Testis (tissue), 3 donors: ENCODE data around the gene MID1. TPM values are rescaled to one million over a fixed set of nuclear protein-coding genes. Genes with fewer than 3 reads are reported as not detected.

Experiments used
- DNase-seq: peaks from one replicate; pipeline ENCODE4 v3.0.0-alpha.2; 2019
- H3K27ac ChIP-seq, 2 donors: fragments of 200-600 bp; sonication (generic); one replicate each; pipeline ENCODE4 v1.5.1; 2019
- H3K27me3 ChIP-seq: fragments of 200-600 bp; sonication (generic); one replicate; pipeline ENCODE4 v1.5.1; 2019
- H3K36me3 ChIP-seq: fragments of 200-600 bp; sonication (generic); one replicate; pipeline ENCODE4 v1.5.1; 2017; ENCODE audit warnings: low read depth; ENCODE audit errors: missing control alignments
- H3K4me1 ChIP-seq: fragments of 200-600 bp; sonication (generic); one replicate; pipeline ENCODE4 v1.5.1; 2019
- H3K4me3 ChIP-seq, 2 donors: fragments of 200-600 bp; sonication (generic); one replicate each; pipeline ENCODE4 v1.5.1; 2017 to 2019
- H3K9me3 ChIP-seq: fragments of 200-600 bp; sonication (generic); one replicate; pipeline ENCODE4 v1.5.1; 2017
- CTCF ChIP-seq, 3 experiments: fragments of 450-650 bp in 2 of 3; fragments of 200-600 bp in 1 of 3; sonication (generic) in 1 of 3; IDR thresholded peaks; one replicate each; pipeline ENCODE4 v1.5.1; 2016 to 2019; ENCODE audit warnings: antibody characterized with exemption in 3 of 3, mild to moderate bottlenecking in 2 of 3, moderate library complexity in 1 of 3
- POLR2A ChIP-seq: fragments of 450-650 bp; IDR thresholded peaks from one replicate; pipeline ENCODE4 v1.6.1; 2017; ENCODE audit warnings: antibody characterized with exemption, mild to moderate bottlenecking, moderate library complexity
- WGBS, 2 donors: methylation state at CpG; one replicate each; pipeline ENCODE4 v1.1.5; 2018; 5-methylcytosine and 5-hydroxymethylcytosine counted together
- intact Hi-C: fragments of 100-400 bp; cut with DNase I; formaldehyde crosslinking; loops from one replicate; pipeline ENCODE4 v1.15.1; 2023; ENCODE audit warnings: low total_unique reads
- polyA plus RNA-seq: library from polyadenylated mRNA; stranded (reverse); fragments of 350-450 nt; fragmentation: Illumina TruSeq; extraction: RNeasy Lipid Tissue Mini Kit (QIAGEN cat#74804); gene quantifications from one replicate; pipeline ENCODE4 v1.2.3, GENCODE V29; 2014; ENCODE audit warnings: low read depth, low replicate concordance; ENCODE audit not compliant: insufficient read depth
- small RNA-seq, 2 donors: library from RNA; depleted of rRNA; stranded (forward); fragments of <200 nt; gene quantifications; one replicate each; pipeline ENCODE3, GENCODE V24; 2016
- total RNA-seq, 2 donors: library from RNA; depleted of rRNA; stranded (reverse); fragments of >200 nt; gene quantifications; one replicate each; pipeline ENCODE4 v1.2.3, GENCODE V29; 2016

MID1 gene
- total and polyA plus RNA-seq, 3 donors from 2014 or later, result 10.3 to 34.6 (median 18.3) TPM

- Histone ChIP-seq H3K9me3 (no peaks in the 10 kb centered on the region), H3K36me3 (no peaks in the 10 kb centered on the region), H3K4me3 (no peak overlapping the region), H3K27ac (no peak overlapping the region), H3K4me1 (no peaks in the 10 kb centered on the region), H3K27me3 (no peaks in the 10 kb centered on the region)
- no peak for DNase-seq
- no peak for TF ChIP-seq CTCF (IDR thresholded peaks at IDR 0.05)
- no peak for TF ChIP-seq POLR2A
- WGBS, 2 donors, result 86 to 90% methylated on average over 3 of the region's 3 CpGs
- intact Hi-C loops, result no loop called here
Observed at GRCh38 chrX:10397349-10397748, 223.0 kb downstream of the MID1 start.

GRCh38 chrX:10395643-10396042, 224.7 kb downstream of the MID1 start:
- Histone ChIP-seq H3K4me3 (no peak overlapping the region), H3K4me1 (no peaks in the 10 kb centered on the region), H3K36me3 (no peaks in the 10 kb centered on the region), H3K27ac (no peak overlapping the region), H3K27me3 (no peaks in the 10 kb centered on the region), H3K9me3 (no peaks in the 10 kb centered on the region)
- intact Hi-C loops, result no loop called here
- DNase-seq, result no peak
- TF ChIP-seq POLR2A (no peak), CTCF (IDR thresholded peaks at IDR 0.05) (no peak)
- WGBS, 2 donors, result 88 to 89% methylated on average over 6 of the region's 6 CpGs

Small RNA genes within 50 kb of the gene (small RNA-seq; reads per million reads assigned to genes)
- gene RNU6-800P, result 0 reads per million in 2 donors
